GM12801 (cell line): Measurements from ENCODE around the gene HMGCS2.

Source experiments
- TF ChIP-seq, protein P1 (sequence below): IDR thresholded peaks from one replicate; pipeline ENCODE4 v1.5.1; 2011; ENCODE audit warnings: control low read depth; ENCODE audit not compliant: insufficient read length; ENCODE audit errors: extremely low read depth

Gene HMGCS2

DNA sequence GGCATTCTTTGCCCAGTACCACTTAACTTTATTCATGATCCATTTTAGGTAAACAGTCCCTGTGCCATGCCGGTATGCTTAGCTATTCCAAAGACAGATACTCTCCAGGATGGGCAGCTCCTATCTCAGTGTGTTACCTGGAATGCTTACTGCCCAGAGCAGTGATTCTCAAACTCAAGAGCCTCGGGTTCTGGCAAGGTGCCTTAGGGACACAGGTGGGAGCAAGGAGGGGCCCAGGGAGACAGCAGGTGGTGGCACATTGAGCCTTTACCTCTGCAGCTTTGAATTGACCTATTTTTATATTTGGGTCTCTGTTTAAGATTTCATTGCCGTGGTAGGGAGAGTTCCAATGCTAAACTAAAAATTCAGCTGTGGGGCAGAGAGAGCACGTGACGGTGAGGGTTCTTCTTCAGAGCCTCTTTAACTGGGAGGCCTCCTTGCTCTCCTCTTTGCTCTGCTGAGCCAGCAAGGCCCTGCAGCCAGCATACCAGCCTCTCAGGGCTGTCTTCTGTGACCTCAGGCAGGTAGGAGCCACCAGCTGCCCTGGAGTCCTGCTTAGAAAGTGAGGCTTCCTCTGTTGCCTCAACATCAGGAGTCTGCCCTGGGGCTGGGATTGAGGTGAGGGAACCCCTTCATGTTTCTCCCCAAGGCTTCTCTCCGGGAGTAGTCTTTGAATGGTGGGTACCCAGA, 36.8 kb downstream of the HMGCS2 start:
- TF ChIP-seq, protein P1, sequence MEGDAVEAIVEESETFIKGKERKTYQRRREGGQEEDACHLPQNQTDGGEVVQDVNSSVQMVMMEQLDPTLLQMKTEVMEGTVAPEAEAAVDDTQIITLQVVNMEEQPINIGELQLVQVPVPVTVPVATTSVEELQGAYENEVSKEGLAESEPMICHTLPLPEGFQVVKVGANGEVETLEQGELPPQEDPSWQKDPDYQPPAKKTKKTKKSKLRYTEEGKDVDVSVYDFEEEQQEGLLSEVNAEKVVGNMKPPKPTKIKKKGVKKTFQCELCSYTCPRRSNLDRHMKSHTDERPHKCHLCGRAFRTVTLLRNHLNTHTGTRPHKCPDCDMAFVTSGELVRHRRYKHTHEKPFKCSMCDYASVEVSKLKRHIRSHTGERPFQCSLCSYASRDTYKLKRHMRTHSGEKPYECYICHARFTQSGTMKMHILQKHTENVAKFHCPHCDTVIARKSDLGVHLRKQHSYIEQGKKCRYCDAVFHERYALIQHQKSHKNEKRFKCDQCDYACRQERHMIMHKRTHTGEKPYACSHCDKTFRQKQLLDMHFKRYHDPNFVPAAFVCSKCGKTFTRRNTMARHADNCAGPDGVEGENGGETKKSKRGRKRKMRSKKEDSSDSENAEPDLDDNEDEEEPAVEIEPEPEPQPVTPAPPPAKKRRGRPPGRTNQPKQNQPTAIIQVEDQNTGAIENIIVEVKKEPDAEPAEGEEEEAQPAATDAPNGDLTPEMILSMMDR, result no peak

DNA sequence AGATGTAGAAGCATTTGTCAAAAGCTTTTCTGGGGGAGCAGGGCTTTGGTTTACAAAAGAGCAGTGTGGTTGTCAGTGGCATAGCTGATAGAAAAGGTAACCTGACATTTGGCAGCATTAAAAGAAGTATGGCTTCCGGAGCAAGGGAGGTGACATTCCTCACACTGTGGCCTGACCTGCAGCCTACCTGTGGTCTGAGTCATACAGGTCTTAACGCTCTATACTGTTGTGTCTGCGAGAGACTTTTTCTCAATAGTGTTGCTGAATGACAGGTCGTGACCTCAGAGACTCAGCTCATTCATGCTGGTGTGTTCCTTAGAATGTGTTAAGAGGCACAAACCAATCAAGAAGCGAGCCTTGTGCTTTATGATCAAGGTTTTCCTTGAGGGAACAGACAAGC, 37.6 kb downstream of the HMGCS2 start:
- TF ChIP-seq, protein P1, result no peak

- TF ChIP-seq, protein P1, result no peak
Measured at GRCh38 chr1:119729044-119729443, 39.7 kb downstream of the HMGCS2 start.

DNA sequence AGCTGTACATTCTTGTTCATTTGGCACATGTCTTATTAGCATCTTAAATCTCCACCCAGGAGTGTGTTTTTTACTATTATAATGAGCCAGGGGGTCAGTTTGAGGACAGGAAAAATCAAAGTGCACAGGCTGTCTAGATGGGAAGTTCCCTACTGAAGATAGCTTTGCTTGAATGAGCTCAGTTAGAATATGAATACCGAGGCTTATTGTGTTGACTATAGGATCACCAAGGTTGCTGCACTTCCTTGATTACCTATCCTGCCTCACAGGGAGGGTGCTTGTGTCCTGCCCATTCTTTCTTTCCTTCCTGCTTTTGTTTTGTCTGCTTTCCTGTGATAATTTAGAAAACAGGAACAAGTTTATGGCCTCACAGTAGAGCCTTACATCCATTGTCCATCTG, 40.7 kb downstream of the HMGCS2 start:
- TF ChIP-seq, protein P1, result no peak

- TF ChIP-seq, protein P1, result no peak
Measured at GRCh38 chr1:119725626-119726025, 43.1 kb downstream of the HMGCS2 start.

DNA sequence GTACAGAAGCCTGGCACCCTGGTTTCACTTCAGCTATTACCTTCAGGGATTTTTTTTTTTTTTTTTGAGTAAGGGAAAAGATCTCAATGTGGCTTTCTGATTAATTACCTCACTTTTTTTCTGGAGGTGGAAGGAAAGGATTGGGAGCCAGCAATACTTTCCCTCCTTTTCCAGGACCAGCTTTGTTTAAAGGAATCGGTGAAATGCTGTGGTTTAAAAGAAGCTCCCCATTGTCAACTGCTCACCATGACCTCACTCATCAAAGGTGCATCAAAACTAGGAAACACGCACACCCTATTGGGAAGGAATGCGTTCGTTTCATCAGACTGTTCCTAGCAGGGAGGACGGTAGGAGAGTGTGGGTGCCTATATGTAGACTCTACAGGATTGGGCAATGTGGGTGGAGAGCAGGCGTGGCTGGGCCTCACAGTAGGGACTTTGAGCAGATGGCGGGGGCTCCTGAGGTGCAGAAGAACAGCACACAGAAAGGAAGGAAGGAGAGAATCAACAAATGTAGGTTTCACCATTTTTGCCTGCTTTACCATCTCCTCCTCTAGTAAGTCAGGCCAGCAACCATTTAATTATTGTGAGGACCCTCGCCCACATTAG, 44.0 kb downstream of the HMGCS2 start:
- TF ChIP-seq, protein P1, result no peak

DNA sequence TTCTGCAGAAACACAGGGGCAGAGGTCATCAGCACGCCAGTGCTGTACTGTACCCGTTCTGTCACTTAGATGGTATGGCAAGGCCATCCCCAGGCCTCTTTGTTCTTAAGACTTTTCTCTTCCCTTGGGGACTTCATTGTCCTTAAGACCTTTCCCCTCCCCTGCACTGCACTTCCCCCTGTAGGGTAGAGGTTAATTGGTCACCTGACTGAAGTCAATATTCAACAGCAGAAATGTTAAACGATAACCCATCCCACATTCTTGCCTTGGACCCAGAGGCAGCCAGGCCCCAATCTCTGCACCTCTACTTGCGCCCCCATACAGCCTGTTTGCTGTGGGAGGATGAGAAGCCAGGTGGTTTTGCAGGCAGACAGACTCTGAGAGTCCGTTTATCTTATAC, 46.8 kb downstream of the HMGCS2 start:
- TF ChIP-seq, protein P1, result no peak
